Spleen (tissue), 7 donors: ENCODE measurements around the gene LPP.

Experiments
- POLR2AphosphoS5 ChIP-seq, 3 donors: sonication (generic); formaldehyde crosslinking; IDR thresholded peaks; one replicate each; pipeline ENCODE4 v1.5.1; 2017; ENCODE audit warnings: antibody characterized with exemption in 3 of 3
- TF ChIP-seq, protein P1 (sequence below), 11 experiments: fragments of 200-600 bp in 7 of 11; fragments of 450-650 bp in 4 of 11; sonication (generic) in 4 of 11; IDR thresholded peaks in 8 of 11; conservative IDR thresholded peaks in 3 of 11; 1 replicate in 7 of 11; 2 replicates in 4 of 11; pipeline versions ENCODE4 v1.4.0 to v1.8.0; 2016 to 2021; ENCODE audit warnings: antibody characterized with exemption in 11 of 11, inconsistent platforms in 4 of 11, mild to moderate bottlenecking in 1 of 11
- donor health status: DM: no; HTN: no; CAD: no; lungs with moderate emphysema.
- donor health status: DM: no; HTN: no; CAD: no.
- donor health status: DM: no; HTN: no; CAD: no.

DNA sequence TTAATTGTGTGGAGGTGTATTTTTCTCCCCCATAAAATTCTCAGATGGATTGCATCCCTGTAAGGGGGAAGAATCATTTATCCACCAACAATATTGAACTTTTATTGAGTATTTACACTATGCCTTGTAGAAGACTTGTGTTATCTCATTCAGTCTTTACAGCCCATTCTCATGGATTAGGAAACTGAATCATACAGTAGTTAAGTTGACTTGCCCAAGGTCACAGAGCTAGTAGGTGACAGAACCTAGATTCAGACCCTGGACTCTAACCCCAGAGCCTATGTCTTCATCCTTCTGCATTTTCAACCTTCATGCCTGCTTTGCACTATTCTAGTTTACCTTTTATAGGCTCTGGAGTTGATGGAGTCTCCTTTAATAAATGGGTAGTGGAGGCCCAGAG lies 226.8 kb downstream of the LPP start:
- no peak for TF ChIP-seq POLR2AphosphoS5 (IDR thresholded peaks at IDR 0.05)
- TF ChIP-seq, protein P1, sequence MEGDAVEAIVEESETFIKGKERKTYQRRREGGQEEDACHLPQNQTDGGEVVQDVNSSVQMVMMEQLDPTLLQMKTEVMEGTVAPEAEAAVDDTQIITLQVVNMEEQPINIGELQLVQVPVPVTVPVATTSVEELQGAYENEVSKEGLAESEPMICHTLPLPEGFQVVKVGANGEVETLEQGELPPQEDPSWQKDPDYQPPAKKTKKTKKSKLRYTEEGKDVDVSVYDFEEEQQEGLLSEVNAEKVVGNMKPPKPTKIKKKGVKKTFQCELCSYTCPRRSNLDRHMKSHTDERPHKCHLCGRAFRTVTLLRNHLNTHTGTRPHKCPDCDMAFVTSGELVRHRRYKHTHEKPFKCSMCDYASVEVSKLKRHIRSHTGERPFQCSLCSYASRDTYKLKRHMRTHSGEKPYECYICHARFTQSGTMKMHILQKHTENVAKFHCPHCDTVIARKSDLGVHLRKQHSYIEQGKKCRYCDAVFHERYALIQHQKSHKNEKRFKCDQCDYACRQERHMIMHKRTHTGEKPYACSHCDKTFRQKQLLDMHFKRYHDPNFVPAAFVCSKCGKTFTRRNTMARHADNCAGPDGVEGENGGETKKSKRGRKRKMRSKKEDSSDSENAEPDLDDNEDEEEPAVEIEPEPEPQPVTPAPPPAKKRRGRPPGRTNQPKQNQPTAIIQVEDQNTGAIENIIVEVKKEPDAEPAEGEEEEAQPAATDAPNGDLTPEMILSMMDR (IDR thresholded peaks at IDR 0.05 in 8 of 11, conservative IDR thresholded peaks at IDR 0.05 in 3 of 11), result no peak
